Sciatic nerve (tissue), 1 donor: ENCODE measurements around the gene GNA15. TPM values are rescaled to one million over a fixed set of nuclear protein-coding genes. Genes with fewer than 3 reads are reported as not detected.

ENCODE experiments used
- total RNA-seq: library from RNA; stranded (reverse); fragmentation: NEBNext Ultra II Directional; extraction: Animal tissue kit (Norgen Biotek cat#: 25700); gene quantifications from one replicate; pipeline ENCODE4 v1.2.1, GENCODE V29; 2021
- donor health status: DM: no; HTN: no; CAD: no.

The GNA15 gene
- total RNA-seq, 1 donor from 2014 or later = 9.5 TPM

Other genes starting within 250 kb of the GNA15 start
- 3.1 TPM for gene ZNF57, start 235.1 kb upstream of the GNA15 start, total RNA-seq
- 6.1 TPM for gene ZNF77, start 191.1 kb upstream of the GNA15 start, total RNA-seq
- 4.4 TPM for gene TLE6, start 158.5 kb upstream of the GNA15 start, total RNA-seq
- gene TLE2, start 106.8 kb upstream of the GNA15 start, total RNA-seq = 232 TPM
- gene TLE5, start 73.5 kb upstream of the GNA15 start, total RNA-seq = 708 TPM
- 74.0 TPM for gene GNA11, start 41.7 kb upstream of the GNA15 start, total RNA-seq
- gene S1PR4, start 42.7 kb downstream of the GNA15 start, total RNA-seq = 3.1 TPM
- gene NCLN, start 49.9 kb downstream of the GNA15 start, total RNA-seq = 25.4 TPM
- 0.18 TPM for gene CELF5, start 88.6 kb downstream of the GNA15 start, total RNA-seq
- gene NFIC, start 230.6 kb downstream of the GNA15 start, total RNA-seq = 178 TPM